Osteoblast (primary cell): ENCODE measurements around the gene CTCF. TPM values are rescaled to one million over a fixed set of nuclear protein-coding genes. Genes with fewer than 3 reads are reported as not detected.

Experiments
- DNase-seq: peaks from one replicate; pipeline ENCODE4 v3.0.0; 2011; ENCODE audit warnings: low spot score, mixed read lengths; ENCODE audit not compliant: insufficient read length; ENCODE audit errors: missing footprints
- H2AFZ ChIP-seq: 2 replicates; pipeline ENCODE4 v1.6.0; 2011; ENCODE audit warnings: mild to moderate bottlenecking, low read length
- H3K27ac ChIP-seq: 2 replicates; pipeline ENCODE4 v1.5.1; 2011; ENCODE audit warnings: mild to moderate bottlenecking, low read depth, low read length, moderate library complexity
- H3K27me3 ChIP-seq: 2 replicates; pipeline ENCODE4 v1.6.0; 2012; ENCODE audit warnings: mild to moderate bottlenecking, control low read depth, inconsistent platforms, low read length, moderate library complexity; ENCODE audit not compliant: insufficient read depth
- H3K36me3 ChIP-seq: 2 replicates; pipeline ENCODE4 v1.5.1; 2011; ENCODE audit warnings: mild to moderate bottlenecking, low read length, control low read depth, moderate library complexity; ENCODE audit not compliant: insufficient read depth
- H3K4me1 ChIP-seq: 2 replicates; pipeline ENCODE4 v1.5.1; 2011; ENCODE audit warnings: mild to moderate bottlenecking, low read length, control low read depth, moderate library complexity; ENCODE audit not compliant: insufficient read depth
- H3K4me2 ChIP-seq: 2 replicates; pipeline ENCODE4 v1.6.0; 2011; ENCODE audit warnings: mild to moderate bottlenecking, low read length; ENCODE audit not compliant: insufficient read depth
- H3K4me3 ChIP-seq: fragments of 200-600 bp; sonication (generic); 3 replicates; pipeline ENCODE4 v1.5.1; 2012; ENCODE audit warnings: mild to moderate bottlenecking, low read length, inconsistent platforms; ENCODE audit not compliant: insufficient read depth
- H3K79me2 ChIP-seq: 2 replicates; pipeline ENCODE4 v1.6.0; 2012; ENCODE audit warnings: mild to moderate bottlenecking, low read length, control low read depth, inconsistent platforms; ENCODE audit not compliant: insufficient read depth
- H3K9me3 ChIP-seq: 2 replicates; pipeline ENCODE4 v1.5.1; 2011; ENCODE audit warnings: low read depth, low read length, control low read depth
- H4K20me1 ChIP-seq: 2 replicates; pipeline ENCODE4 v1.6.0; 2012; ENCODE audit warnings: mild to moderate bottlenecking, low read length, control low read depth; ENCODE audit not compliant: insufficient read depth
- total RNA-seq: library from RNA; depleted of rRNA; stranded (reverse); fragments of >200 nt; gene quantifications from 2 replicates; pipeline ENCODE4 v1.2.3, GENCODE V29; 2012
- TF ChIP-seq, protein P1 (sequence below): IDR thresholded peaks from 2 replicates; pipeline ENCODE4 v1.5.1; 2011; ENCODE audit warnings: mild to moderate bottlenecking, low read depth, low read length, moderate library complexity; ENCODE audit errors: extremely low read depth

CTCF gene
- total RNA-seq, 1 donor, result 29.3 TPM

DNA sequence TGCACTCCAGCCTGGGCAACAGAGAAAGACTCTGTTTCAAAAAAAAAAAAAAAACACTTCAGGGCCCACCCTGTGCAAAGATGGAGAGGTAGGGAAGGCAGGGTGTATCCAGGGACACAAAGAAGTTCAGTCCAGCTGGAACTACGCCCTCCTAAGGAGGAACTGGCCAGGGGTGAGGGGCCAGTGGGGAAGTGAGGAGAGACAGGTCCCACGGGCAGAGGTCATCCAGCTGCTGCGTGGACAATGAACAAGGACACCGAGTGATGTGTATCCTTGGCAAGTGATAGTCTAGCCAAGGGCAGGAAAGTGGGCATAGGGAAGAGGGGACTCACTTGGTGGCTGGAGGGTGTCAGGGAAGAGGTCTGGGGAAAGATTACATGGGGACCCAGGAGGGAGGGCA, 43.1 kb upstream of the CTCF start:
- Histone ChIP-seq H4K20me1 (no peaks in the 10 kb centered on the region), H3K4me3 (no peak overlapping the region), H3K27ac (no peak overlapping the region), H3K36me3 (no peaks in the 10 kb centered on the region), H3K4me1 (peaks cover 12% of the 10 kb centered on the region), H3K79me2 (no peaks in the 10 kb centered on the region), H3K4me2 (no peak overlapping the region), H3K27me3 (no peaks in the 10 kb centered on the region), H2AFZ (no peak overlapping the region), H3K9me3 (no peaks in the 10 kb centered on the region)
- no peak for DNase-seq
- TF ChIP-seq, protein P1, sequence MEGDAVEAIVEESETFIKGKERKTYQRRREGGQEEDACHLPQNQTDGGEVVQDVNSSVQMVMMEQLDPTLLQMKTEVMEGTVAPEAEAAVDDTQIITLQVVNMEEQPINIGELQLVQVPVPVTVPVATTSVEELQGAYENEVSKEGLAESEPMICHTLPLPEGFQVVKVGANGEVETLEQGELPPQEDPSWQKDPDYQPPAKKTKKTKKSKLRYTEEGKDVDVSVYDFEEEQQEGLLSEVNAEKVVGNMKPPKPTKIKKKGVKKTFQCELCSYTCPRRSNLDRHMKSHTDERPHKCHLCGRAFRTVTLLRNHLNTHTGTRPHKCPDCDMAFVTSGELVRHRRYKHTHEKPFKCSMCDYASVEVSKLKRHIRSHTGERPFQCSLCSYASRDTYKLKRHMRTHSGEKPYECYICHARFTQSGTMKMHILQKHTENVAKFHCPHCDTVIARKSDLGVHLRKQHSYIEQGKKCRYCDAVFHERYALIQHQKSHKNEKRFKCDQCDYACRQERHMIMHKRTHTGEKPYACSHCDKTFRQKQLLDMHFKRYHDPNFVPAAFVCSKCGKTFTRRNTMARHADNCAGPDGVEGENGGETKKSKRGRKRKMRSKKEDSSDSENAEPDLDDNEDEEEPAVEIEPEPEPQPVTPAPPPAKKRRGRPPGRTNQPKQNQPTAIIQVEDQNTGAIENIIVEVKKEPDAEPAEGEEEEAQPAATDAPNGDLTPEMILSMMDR, result no peak

DNA sequence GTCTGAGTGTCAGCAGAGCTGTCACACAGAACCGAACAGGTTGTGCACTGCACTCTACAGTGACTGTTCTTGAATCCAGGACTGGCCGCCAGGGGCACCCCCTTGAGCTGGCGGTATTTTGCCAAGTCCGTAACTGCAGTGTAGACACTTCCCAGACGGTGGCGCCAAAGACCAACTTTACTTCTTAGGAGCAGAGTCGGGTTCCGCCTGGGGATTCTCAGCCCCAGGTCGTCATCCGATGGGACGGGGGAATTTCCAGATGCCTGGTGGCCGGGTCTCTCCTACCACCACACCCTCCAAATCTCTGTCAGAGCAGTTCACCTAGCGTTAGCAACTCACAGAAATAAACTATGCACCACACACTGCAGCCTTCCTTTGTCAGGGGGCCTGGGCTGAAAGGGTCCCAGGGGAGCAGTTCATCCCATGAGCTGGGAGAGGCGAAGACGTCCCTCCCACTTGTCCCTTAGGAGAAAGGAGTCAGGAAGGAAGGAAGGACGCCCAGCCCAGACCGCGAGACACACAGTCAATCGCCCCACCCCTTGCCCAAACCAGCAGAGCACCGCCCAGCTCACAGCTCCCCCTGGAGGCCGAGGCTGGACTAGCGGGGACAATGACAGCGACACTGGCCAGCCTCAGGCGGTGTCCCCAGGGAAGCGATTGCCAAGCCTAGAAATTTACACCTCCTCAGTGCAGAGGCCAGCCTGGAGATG, 41.1 kb upstream of the CTCF start:
- H3K36me3 ChIP-seq, result no peaks in the 10 kb centered on the region
- H4K20me1 ChIP-seq, result no peaks in the 10 kb centered on the region
- peak overlapping the region; percentile 75 for H3K27ac ChIP-seq
- peak overlapping the region; percentile 87 for H3K4me2 ChIP-seq
- peak overlapping the region; percentile 86 for H2AFZ ChIP-seq
- peak overlapping the region; percentile 72 for H3K4me3 ChIP-seq
- H3K79me2 ChIP-seq, result no peaks in the 10 kb centered on the region
- no peaks in the 10 kb centered on the region for H3K27me3 ChIP-seq
- no peaks in the 10 kb centered on the region for H3K9me3 ChIP-seq
- peaks cover 14% of the 10 kb centered on the region for H3K4me1 ChIP-seq
- peak; percentile 98 for DNase-seq
- TF ChIP-seq, protein P1, result peak; percentile 83

DNA sequence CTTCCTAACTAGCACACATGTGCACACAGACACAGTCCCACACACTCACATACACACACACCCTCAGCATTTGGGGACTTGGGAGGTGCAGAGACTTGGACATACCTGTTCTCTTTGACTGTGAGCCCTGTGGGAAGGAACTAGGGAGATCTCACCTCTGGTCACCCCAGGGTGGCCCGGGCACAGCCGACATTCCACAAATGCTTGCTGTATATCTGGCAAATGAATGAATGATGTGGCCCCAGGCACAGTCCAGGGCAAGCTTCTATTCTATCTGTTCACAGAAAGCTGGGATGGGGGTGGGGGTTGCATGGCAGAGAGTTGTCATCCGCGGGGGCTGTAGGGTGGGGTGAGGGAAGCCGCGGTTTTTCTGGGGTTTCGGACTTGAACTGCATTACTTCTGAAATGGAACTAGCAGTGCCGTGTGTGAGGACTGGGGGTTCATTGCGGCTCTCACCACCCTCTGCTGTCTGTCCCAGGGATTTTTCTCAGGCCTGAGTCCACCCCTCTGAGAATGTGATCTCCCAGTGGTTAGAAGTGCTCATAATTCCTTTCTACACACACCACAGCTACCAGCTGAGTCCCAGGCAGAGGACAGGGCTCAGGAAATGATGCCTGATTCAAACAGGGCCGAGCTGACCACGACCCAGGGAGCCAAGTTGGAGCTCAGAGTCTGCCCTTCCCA, 37.0 kb upstream of the CTCF start:
- Histone ChIP-seq H3K79me2 (peaks cover 12% of the 10 kb centered on the region), H2AFZ (no peak overlapping the region), H3K9me3 (no peaks in the 10 kb centered on the region), H3K36me3 (no peaks in the 10 kb centered on the region), H3K27me3 (no peaks in the 10 kb centered on the region), H3K4me3 (no peak overlapping the region), H3K27ac (no peak overlapping the region), H3K4me2 (no peak overlapping the region), H4K20me1 (peaks cover 1% of the 10 kb centered on the region), H3K4me1 (peaks cover 14% of the 10 kb centered on the region)
- peak; percentile 95 for DNase-seq
- TF ChIP-seq, protein P1, result peak; percentile 17

DNA sequence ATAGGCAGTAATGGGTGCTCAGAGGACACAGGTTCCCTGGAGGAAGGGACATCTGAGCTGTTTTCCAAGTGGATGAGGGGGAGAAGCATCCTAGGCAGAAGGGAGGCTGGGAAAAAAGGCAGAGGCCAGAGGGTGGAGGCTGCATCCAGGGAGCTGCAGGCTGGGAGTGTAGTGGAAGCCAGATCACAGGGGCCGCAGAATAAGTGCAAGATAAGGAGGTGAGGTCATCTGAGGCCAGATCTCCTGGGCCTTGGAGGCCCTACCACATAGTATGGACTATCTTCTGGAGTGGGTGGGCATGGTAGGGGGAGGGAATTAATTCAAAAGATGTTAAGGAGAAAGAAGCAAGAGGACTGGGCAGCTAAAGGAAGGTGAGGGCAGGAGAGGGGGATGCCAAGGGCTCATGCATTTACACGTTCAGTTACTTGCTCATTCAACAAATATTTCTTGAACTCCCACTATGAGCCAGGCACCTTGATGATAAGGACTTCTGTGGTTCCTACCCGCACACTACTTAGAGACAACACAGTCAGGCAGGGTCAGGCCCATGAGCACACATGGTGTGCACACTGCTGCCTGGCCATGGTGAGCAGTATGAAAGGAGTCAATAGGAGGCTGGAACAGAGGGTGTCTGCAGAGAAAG, 36.1 kb upstream of the CTCF start:
- H3K4me1 ChIP-seq, result peaks cover 23% of the 10 kb centered on the region
- TF ChIP-seq, protein P1, result no peak
- no peak overlapping the region for H3K4me3 ChIP-seq
- no peak overlapping the region for H3K27ac ChIP-seq
- H3K4me2 ChIP-seq, result no peak overlapping the region
- no peaks in the 10 kb centered on the region for H3K36me3 ChIP-seq
- peaks cover 22% of the 10 kb centered on the region for H3K79me2 ChIP-seq
- peaks cover 11% of the 10 kb centered on the region for H4K20me1 ChIP-seq
- no peak overlapping the region for H2AFZ ChIP-seq
- H3K27me3 ChIP-seq, result no peaks in the 10 kb centered on the region
- H3K9me3 ChIP-seq, result no peaks in the 10 kb centered on the region
- peak; percentile 63 for DNase-seq
